CD14-positive monocyte (primary cell): ENCODE measurements around the gene FAM193A. TPM values are rescaled to one million over a fixed set of nuclear protein-coding genes. Genes with fewer than 3 reads are reported as not detected.
"Not testable (repeated sequence)": the region's sequence is repeated elsewhere in the genome, so short reads cannot be mapped to it uniquely, and the experiment has no call there.

Source experiments
- DNase-seq, 3 donors: peaks; one replicate each; pipeline ENCODE4 v3.0.0-alpha.2; 2011 to 2022
- H2AFZ ChIP-seq: 2 replicates; pipeline ENCODE4 v1.6.0; 2012; ENCODE audit warnings: mild to moderate bottlenecking, low read depth, low read length, inconsistent platforms; ENCODE audit not compliant: insufficient read depth, poor library complexity, severe bottlenecking
- H3K27ac ChIP-seq, 2 donors: 1 replicate in 1 of 2; 2 replicates in 1 of 2; pipeline ENCODE4 v1.5.1; 2012 to 2013; ENCODE audit warnings: low read length in 2 of 2, control low read depth in 1 of 2, inconsistent platforms in 1 of 2, low read depth in 1 of 2, mild to moderate bottlenecking in 1 of 2
- H3K27me3 ChIP-seq, 2 donors: one replicate each; pipeline versions ENCODE4 v1.6.0 to v1.6.1; 2011 to 2013; ENCODE audit warnings: low read length in 2 of 2; ENCODE audit not compliant: control insufficient read depth in 2 of 2, insufficient read depth in 2 of 2
- H3K36me3 ChIP-seq, 2 donors: replicated peaks in 1 of 2; 1 replicate in 1 of 2; 2 replicates in 1 of 2; pipeline versions ENCODE4 v1.5.1 to v1.6.1; 2012 to 2013; ENCODE audit warnings: low read length in 2 of 2, control low read depth in 1 of 2, inconsistent platforms in 1 of 2, mild to moderate bottlenecking in 1 of 2; ENCODE audit not compliant: insufficient read depth in 2 of 2, control insufficient read depth in 1 of 2
- H3K4me1 ChIP-seq, 2 donors: 1 replicate in 1 of 2; 2 replicates in 1 of 2; pipeline versions ENCODE4 v1.5.1 to v1.6.1; 2012 to 2013; ENCODE audit warnings: low read length in 2 of 2, control low read depth in 1 of 2, inconsistent platforms in 1 of 2, mild to moderate bottlenecking in 1 of 2, moderate library complexity in 1 of 2; ENCODE audit not compliant: insufficient read depth in 2 of 2, control insufficient read depth in 1 of 2
- H3K4me2 ChIP-seq: replicated peaks from 2 replicates; pipeline ENCODE3; 2012; ENCODE audit warnings: low read length, moderate library complexity, mild to moderate bottlenecking; ENCODE audit not compliant: poor library complexity, severe bottlenecking; ENCODE audit errors: extremely low read depth
- H3K4me3 ChIP-seq, 3 experiments: fragments of 200-600 bp in 1 of 3; sonication (generic) in 1 of 3; replicated peaks in 1 of 3; 1 replicate in 2 of 3; 2 replicates in 1 of 3; pipeline ENCODE4 v1.5.1; 2011 to 2013; ENCODE audit warnings: low read length in 3 of 3, mild to moderate bottlenecking in 3 of 3, control low read depth in 2 of 3, low read depth in 2 of 3, inconsistent platforms in 1 of 3, moderate library complexity in 1 of 3
- H3K79me2 ChIP-seq: 2 replicates; pipeline ENCODE4 v1.6.0; 2012; ENCODE audit warnings: mild to moderate bottlenecking, control low read depth, inconsistent platforms, low read length, moderate library complexity; ENCODE audit not compliant: insufficient read depth
- H3K9ac ChIP-seq: 2 replicates; pipeline ENCODE4 v1.6.0; 2017; ENCODE audit warnings: low read length, mild to moderate bottlenecking; ENCODE audit not compliant: insufficient read depth, poor library complexity, severe bottlenecking
- H3K9me3 ChIP-seq, 2 donors: replicated peaks in 1 of 2; 1 replicate in 1 of 2; 2 replicates in 1 of 2; pipeline versions ENCODE4 v1.5.1 to v1.6.1; 2012 to 2013; ENCODE audit warnings: low read length in 2 of 2, control low read depth in 1 of 2; ENCODE audit not compliant: control insufficient read depth in 1 of 2, insufficient read depth in 1 of 2
- H4K20me1 ChIP-seq: 2 replicates; pipeline ENCODE4 v1.6.0; 2012; ENCODE audit warnings: mild to moderate bottlenecking, low read length, control low read depth, moderate library complexity; ENCODE audit not compliant: insufficient read depth
- H3K27ac Mint-ChIP-seq, 7 donors: one replicate each; pipeline ENCODE4 v1.8.0; 2020; ENCODE audit warnings: mild to moderate bottlenecking in 7 of 7, mixed read lengths in 7 of 7, moderate library complexity in 6 of 7, inconsistent platforms in 2 of 7
- H3K27me3 Mint-ChIP-seq, 3 donors: one replicate each; pipeline ENCODE4 v1.8.0; 2021 to 2022; ENCODE audit warnings: low read depth in 3 of 3, mild to moderate bottlenecking in 3 of 3, mixed read lengths in 3 of 3, moderate library complexity in 3 of 3, inconsistent platforms in 1 of 3
- H3K36me3 Mint-ChIP-seq, 2 donors: one replicate each; pipeline ENCODE4 v1.8.0; 2020; ENCODE audit warnings: mixed read lengths in 2 of 2, inconsistent platforms in 1 of 2, mild to moderate bottlenecking in 1 of 2
- H3K4me1 Mint-ChIP-seq: one replicate; pipeline ENCODE4 v1.8.0; 2020; ENCODE audit warnings: mild to moderate bottlenecking, mixed read lengths
- H3K4me3 Mint-ChIP-seq, 2 donors: one replicate each; pipeline ENCODE4 v1.8.0; 2020; ENCODE audit warnings: mild to moderate bottlenecking in 2 of 2, mixed read lengths in 2 of 2, moderate library complexity in 1 of 2
- H3K9me3 Mint-ChIP-seq, 7 donors: one replicate each; pipeline ENCODE4 v1.8.0; 2020 to 2022; ENCODE audit warnings: mixed read lengths in 7 of 7, mild to moderate bottlenecking in 6 of 7, moderate library complexity in 6 of 7, inconsistent platforms in 2 of 7
- CTCF ChIP-seq: fragments of 200-600 bp; IDR thresholded peaks from one replicate; pipeline ENCODE4 v1.8.0; 2022; ENCODE audit warnings: antibody characterized with exemption, mild to moderate bottlenecking
- WGBS: methylation state at CpG from one replicate; pipeline ENCODE4 v1.1.5; 2013; ENCODE audit warnings: missing lambda C conversion rate; ENCODE audit not compliant: insufficient coverage; 5-methylcytosine and 5-hydroxymethylcytosine counted together
- intact Hi-C, 2 donors: fragments of 100-400 bp; cut with micrococcal nuclease; formaldehyde crosslinking; loops; one replicate each; pipeline versions ENCODE4 v1.15.0 to v1.15.1; 2023
- polyA plus RNA-seq, 3 donors: library from polyadenylated mRNA; depleted of rRNA in 1 of 3; unstranded in 2 of 3; stranded (reverse) in 1 of 3; fragments of 300-500 nt in 2 of 3; fragments of >200 nt in 1 of 3; fragmentation: Illumina TruSeq in 2 of 3; gene quantifications; 1 replicate in 2 of 3; 2 replicates in 1 of 3; pipeline ENCODE4 v1.2.3, GENCODE V29; 2012 to 2021

Gene FAM193A
- polyA plus RNA-seq, 3 donors: 0.66 to 11.8 (median 0.82) TPM

GRCh38 chr4:2615821-2616220 lies 79.4 kb downstream of the FAM193A start:
- intact Hi-C loops: no loop called here
- H4K20me1 ChIP-seq: peaks cover 96% of the 10 kb centered on the region
- no peak overlapping the region for H3K4me2 ChIP-seq
- H2AFZ ChIP-seq: no peak overlapping the region
- Mint-ChIP-seq H3K36me3 (peaks cover 4 to 24% of the 10 kb centered on the region in 2 donors), H3K4me1 (peaks cover 4% of the 10 kb centered on the region), H3K9me3 (no peaks in the 10 kb centered on the region), H3K4me3 (no peak overlapping the region), H3K27ac (no peak overlapping the region), H3K27me3 (peaks cover 0 to 2% (median 0%) of the 10 kb centered on the region in 3 donors)
- no CpG with 5 or more reads among the region's 14 CpGs for WGBS
- TF ChIP-seq CTCF: no peak
- no peak overlapping the region for H3K9ac ChIP-seq
- no peaks in the 10 kb centered on the region for H3K9me3 ChIP-seq
- H3K4me3 ChIP-seq: no peak overlapping the region
- H3K27me3 ChIP-seq: no peaks in the 10 kb centered on the region
- no peaks in the 10 kb centered on the region for H3K4me1 ChIP-seq
- H3K27ac ChIP-seq: no peak overlapping the region
- no peak for DNase-seq
- peaks cover 95% of the 10 kb centered on the region for H3K79me2 ChIP-seq
- no peaks in the 10 kb centered on the region for H3K36me3 ChIP-seq

GRCh38 chr4:2617955-2618354 lies 81.5 kb downstream of the FAM193A start:
- Mint-ChIP-seq H3K4me1 (peaks cover 4% of the 10 kb centered on the region), H3K36me3 (peaks cover 7 to 29% of the 10 kb centered on the region in 2 donors), H3K9me3 (no peaks in the 10 kb centered on the region), H3K27ac (no peak overlapping the region), H3K4me3 (no peak overlapping the region), H3K27me3 (peaks cover 0 to 2% (median 0%) of the 10 kb centered on the region in 3 donors)
- Histone ChIP-seq H3K79me2 (peaks cover 97% of the 10 kb centered on the region), H3K9me3 (no peaks in the 10 kb centered on the region), H3K4me3 (no peak overlapping the region), H3K9ac (no peak overlapping the region), H2AFZ (no peak overlapping the region), H3K36me3 (peaks cover 0 to 7% of the 10 kb centered on the region in 2 donors), H3K4me1 (no peaks in the 10 kb centered on the region), H4K20me1 (peaks cover 96% of the 10 kb centered on the region), H3K27me3 (no peaks in the 10 kb centered on the region), H3K27ac (no peak overlapping the region), H3K4me2 (no peak overlapping the region)
- TF ChIP-seq CTCF: no peak
- WGBS: 84% methylated on average over 4 of the region's 6 CpGs
- intact Hi-C loops: no loop called here
- no peak for DNase-seq

GRCh38 chr4:2618729-2619128 lies 82.3 kb downstream of the FAM193A start:
- not testable (repeated sequence) for H3K4me3 ChIP-seq, H2AFZ ChIP-seq, H3K27ac Mint-ChIP-seq

More at GRCh38 chr4:2618729-2619128, 82.3 kb downstream of the FAM193A start:
- H3K36me3 ChIP-seq, H3K9me3 ChIP-seq, H3K9me3 Mint-ChIP-seq, DNase-seq, intact Hi-C loops, H3K4me1 Mint-ChIP-seq, H3K27me3 ChIP-seq, H3K27me3 Mint-ChIP-seq, H3K4me3 Mint-ChIP-seq, H3K4me1 ChIP-seq, H3K9ac ChIP-seq, H3K27ac ChIP-seq, H3K4me2 ChIP-seq: not testable (repeated sequence)
- 100% methylated on average over 1 of the region's 9 CpGs for WGBS
- peaks cover 97% of the 10 kb centered on the region for H3K79me2 ChIP-seq
- H4K20me1 ChIP-seq: peaks cover 96% of the 10 kb centered on the region
- peaks cover 7 to 35% of the 10 kb centered on the region in 2 donors for H3K36me3 Mint-ChIP-seq
